SK-N-SH treated with all-trans-retinoic acid at 6 μM for 48 hours (cell line): Measurements from ENCODE around the gene USP35.

Source experiments
- ATAC-seq: fragments of 200-7000 bp; cut with Tn5 transposase; 3 replicates; pipeline ENCODE4 v1.9.1; 2020; ENCODE audit warnings: mild to moderate bottlenecking, moderate library complexity
- ARNTL ChIP-seq: fragments of 450-650 bp; formaldehyde crosslinking; IDR thresholded peaks from 2 replicates; pipeline ENCODE4 v1.5.0; 2020; ENCODE audit warnings: low read depth, mild to moderate bottlenecking, moderate library complexity, borderline replicate concordance
- BACH2 ChIP-seq: fragments of 250-450 bp; sonication (Bioruptor Pico); IDR thresholded peaks from 2 replicates; pipeline ENCODE4 v1.9.0; 2021; ENCODE audit warnings: mild to moderate bottlenecking, borderline replicate concordance
- CREB5 ChIP-seq: fragments of 250-450 bp; sonication (Bioruptor Pico); IDR thresholded peaks from 2 replicates; pipeline ENCODE4 v1.5.1; 2020; ENCODE audit warnings: low read depth, mild to moderate bottlenecking, moderate library complexity
- CSDC2 ChIP-seq: fragments of 250-450 bp; sonication (Bioruptor Pico); IDR thresholded peaks from 2 replicates; pipeline ENCODE4 v1.5.0; 2020; ENCODE audit warnings: mild to moderate bottlenecking, moderate library complexity
- CSRNP3 ChIP-seq: fragments of 250-450 bp; sonication (Bioruptor Pico); IDR thresholded peaks from 2 replicates; pipeline ENCODE4 v1.5.1; 2021; ENCODE audit warnings: mild to moderate bottlenecking, moderate library complexity
- ESRRG ChIP-seq: fragments of 250-450 bp; sonication (Bioruptor Pico); IDR thresholded peaks from 2 replicates; pipeline ENCODE4 v1.6.1; 2021; ENCODE audit warnings: mild to moderate bottlenecking
- GLIS3 ChIP-seq: fragments of 250-450 bp; sonication (Bioruptor Pico); IDR thresholded peaks from 2 replicates; pipeline ENCODE4 v1.5.0; 2020; ENCODE audit warnings: mild to moderate bottlenecking, moderate library complexity
- ISL1 ChIP-seq: fragments of 250-450 bp; sonication (Bioruptor Pico); IDR thresholded peaks from 2 replicates; pipeline ENCODE4 v2.1.2; 2022; ENCODE audit warnings: mild to moderate bottlenecking, moderate library complexity
- POU6F1 ChIP-seq: fragments of 250-450 bp; sonication (Bioruptor Pico); IDR thresholded peaks from 2 replicates; pipeline ENCODE4 v1.8.0; 2021; ENCODE audit warnings: low read depth, mild to moderate bottlenecking, moderate library complexity, borderline replicate concordance
- PPARA ChIP-seq: fragments of 250-450 bp; sonication (Bioruptor Pico); IDR thresholded peaks from 2 replicates; pipeline ENCODE4 v1.5.0; 2020; ENCODE audit warnings: mild to moderate bottlenecking, borderline replicate concordance
- RARB ChIP-seq: fragments of 250-450 bp; sonication (Bioruptor Pico); IDR thresholded peaks from 2 replicates; pipeline ENCODE4 v1.8.0; 2021; ENCODE audit warnings: mild to moderate bottlenecking, moderate library complexity
- TCF4 ChIP-seq: fragments of 250-450 bp; sonication (Bioruptor Pico); IDR thresholded peaks from 2 replicates; pipeline ENCODE4 v1.8.0; 2021; ENCODE audit warnings: mild to moderate bottlenecking, moderate library complexity, borderline replicate concordance
- TOX ChIP-seq: fragments of 250-450 bp; sonication (Bioruptor Pico); IDR thresholded peaks from 2 replicates; pipeline ENCODE4 v1.8.0; 2021; ENCODE audit warnings: mild to moderate bottlenecking, moderate library complexity, borderline replicate concordance
- TSHZ2 ChIP-seq: fragments of 250-450 bp; sonication (Bioruptor Pico); IDR thresholded peaks from 2 replicates; pipeline ENCODE4 v1.5.0; 2020; ENCODE audit warnings: mild to moderate bottlenecking, moderate library complexity
- ZC3H10 ChIP-seq: fragments of 250-450 bp; sonication (Bioruptor Pico); IDR thresholded peaks from 2 replicates; pipeline ENCODE4 v1.5.1; 2021; ENCODE audit warnings: mild to moderate bottlenecking, moderate library complexity
- ZFP3 ChIP-seq: fragments of 250-450 bp; sonication (Bioruptor Pico); IDR thresholded peaks from 2 replicates; pipeline ENCODE4 v1.5.0; 2020; ENCODE audit warnings: mild to moderate bottlenecking, moderate library complexity
- ZFP30 ChIP-seq: fragments of 450-650 bp; formaldehyde crosslinking; IDR thresholded peaks from 2 replicates; pipeline ENCODE4 v1.5.0; 2022; ENCODE audit warnings: mild to moderate bottlenecking, moderate library complexity
- ZNF565 ChIP-seq: fragments of 450-650 bp; formaldehyde crosslinking; conservative IDR thresholded peaks from 2 replicates; pipeline ENCODE4 v1.5.0; 2020; ENCODE audit warnings: low read depth, mild to moderate bottlenecking, moderate library complexity
- ZNF70 ChIP-seq: fragments of 450-650 bp; formaldehyde crosslinking; IDR thresholded peaks from 2 replicates; pipeline ENCODE4 v1.5.0; 2020; ENCODE audit warnings: mild to moderate bottlenecking, moderate library complexity
- ZNF8 ChIP-seq: fragments of 450-650 bp; formaldehyde crosslinking; IDR thresholded peaks from 2 replicates; pipeline ENCODE4 v1.5.0; 2020; ENCODE audit warnings: mild to moderate bottlenecking, moderate library complexity

The USP35 gene

GRCh38 chr11:78211565-78211964 is 22.8 kb downstream of the USP35 start:
- TF ChIP-seq ZNF8 (CRISPR knock-in tag), result no peak
- TF ChIP-seq ZFP30 (CRISPR knock-in tag), result no peak
- TF ChIP-seq ZC3H10 (CRISPR knock-in tag), result no peak
- no peak for TF ChIP-seq PPARA (CRISPR knock-in tag)
- no peak for TF ChIP-seq POU6F1
- no peak for TF ChIP-seq ESRRG (CRISPR knock-in tag)
- no peak for TF ChIP-seq CSRNP3 (CRISPR knock-in tag)
- TF ChIP-seq GLIS3 (CRISPR knock-in tag), result no peak
- TF ChIP-seq RARB (CRISPR knock-in tag), result no peak
- no peak for ATAC-seq

GRCh38 chr11:78212586-78213371 is 24.1 kb downstream of the USP35 start:
- TF ChIP-seq ZC3H10 (CRISPR knock-in tag) (no peak), GLIS3 (CRISPR knock-in tag) (no peak), ZFP3 (CRISPR knock-in tag) (no peak), TOX (CRISPR knock-in tag) (no peak), TSHZ2 (CRISPR knock-in tag) (no peak), BACH2 (CRISPR knock-in tag) (no peak), ZFP30 (CRISPR knock-in tag) (no peak), CREB5 (CRISPR knock-in tag) (no peak), CSDC2 (no peak), ARNTL (CRISPR knock-in tag) (no peak), PPARA (CRISPR knock-in tag) (no peak), ZNF70 (CRISPR knock-in tag) (no peak), CSRNP3 (CRISPR knock-in tag) (no peak), ISL1 (CRISPR knock-in tag) (no peak), ZNF565 (CRISPR knock-in tag) (no peak), RARB (CRISPR knock-in tag) (no peak), ESRRG (CRISPR knock-in tag) (no peak), TCF4 (CRISPR knock-in tag) (no peak)
- no peak for ATAC-seq
